PC-3 (cell line): ENCODE results near the gene LTBP4. TPM values are rescaled to one million over a fixed set of nuclear protein-coding genes. Genes with fewer than 3 reads are reported as not detected.
A peak's percentile ranks its signal among the peaks of the same experiment; 100 is the strongest.
"Not testable (repeated sequence)": the region's sequence is repeated elsewhere in the genome, so short reads cannot be mapped to it uniquely, and the experiment has no call there.

ENCODE experiments used
- ATAC-seq: fragments of 200-7000 bp; cut with Tn5 transposase; 2 replicates; pipeline ENCODE4 v1.9.1; 2020; ENCODE audit warnings: mild to moderate bottlenecking, moderate library complexity
- BruUV-seq: library from RNA; stranded (reverse); fragments of 400-500 nt; replicated peaks from 2 replicates; lab custom pipeline; 2021; lab: Mats Ljungman, UMichigan
- CTCF ChIA-PET: fragments of 300-600 bp; sonication (Branson Sonifier 250); formaldehyde crosslinking; loops from one replicate; lab custom pipeline; 2022; ENCODE audit warnings: antibody characterized with exemption; lab: Charles Lee
- POLR2A ChIA-PET: fragments of 300-600 bp; sonication (Branson Sonifier 250); formaldehyde crosslinking; loops from one replicate; lab custom pipeline; 2022; ENCODE audit warnings: antibody characterized with exemption; ENCODE audit not compliant: unreplicated experiment; lab: Charles Lee
- DNase-seq: peaks from one replicate; pipeline ENCODE4 v3.0.0-alpha.2; 2015
- H2AFZ ChIP-seq: fragments of 300-600 bp; sonication (generic); 2 replicates; pipeline ENCODE4 v1.6.0; 2016; ENCODE audit warnings: antibody characterized with exemption, low read length
- H3F3A ChIP-seq: fragments of 300-600 bp; sonication (generic); one replicate; pipeline ENCODE4 v1.6.0; 2017; ENCODE audit warnings: antibody characterized with exemption, low read length, control low read depth, mild to moderate bottlenecking; ENCODE audit not compliant: unreplicated experiment
- H3K27ac ChIP-seq: fragments of 300-600 bp; sonication (generic); 2 replicates; pipeline ENCODE4 v1.5.1; 2016; ENCODE audit warnings: mild to moderate bottlenecking, low read length
- H3K27me3 ChIP-seq: fragments of 300-600 bp; sonication (generic); 2 replicates; pipeline ENCODE4 v1.6.1; 2016; ENCODE audit warnings: low read length, mixed read lengths
- H3K36me3 ChIP-seq: fragments of 300-600 bp; sonication (generic); 2 replicates; pipeline ENCODE4 v1.6.1; 2016; ENCODE audit warnings: low read depth, mixed run types, low read length, mixed read lengths
- H3K4me1 ChIP-seq: fragments of 300-600 bp; sonication (generic); 2 replicates; pipeline ENCODE4 v1.5.1; 2016; ENCODE audit warnings: low read length; ENCODE audit not compliant: insufficient read depth
- H3K4me2 ChIP-seq: fragments of 300-600 bp; sonication (generic); 2 replicates; pipeline ENCODE4 v1.6.0; 2016; ENCODE audit warnings: low read length
- H3K4me3 ChIP-seq: fragments of 300-600 bp; sonication (generic); 2 replicates; pipeline ENCODE4 v1.5.1; 2016; ENCODE audit warnings: mild to moderate bottlenecking, low read length, mixed read lengths
- H3K79me2 ChIP-seq: fragments of 300-600 bp; sonication (generic); 2 replicates; pipeline ENCODE4 v1.6.1; 2017; ENCODE audit warnings: low read length, mixed read lengths
- H3K9ac ChIP-seq: fragments of 300-600 bp; sonication (generic); 2 replicates; pipeline ENCODE4 v1.6.0; 2016; ENCODE audit warnings: mild to moderate bottlenecking, low read length
- H3K9me2 ChIP-seq: fragments of 300-600 bp; sonication (generic); replicated peaks from 2 replicates; pipeline ENCODE4 v1.6.1; 2016; ENCODE audit warnings: mixed run types, low read length, mixed read lengths
- H3K9me3 ChIP-seq: fragments of 300-600 bp; sonication (generic); 2 replicates; pipeline ENCODE4 v1.6.1; 2016; ENCODE audit warnings: low read length, mixed read lengths
- H4K20me1 ChIP-seq: fragments of 300-600 bp; sonication (generic); 2 replicates; pipeline ENCODE4 v1.6.1; 2016; ENCODE audit warnings: low read length, mixed read lengths
- EZH2 ChIP-seq: fragments of 300-600 bp; sonication (generic); IDR thresholded peaks from one replicate; pipeline ENCODE4 v1.6.1; 2017; ENCODE audit warnings: antibody characterized with exemption, mild to moderate bottlenecking, low read length; ENCODE audit not compliant: unreplicated experiment
- EZH2phosphoT487 ChIP-seq: fragments of 300-600 bp; sonication (generic); IDR thresholded peaks from 2 replicates; pipeline ENCODE4 v1.6.1; 2018; ENCODE audit warnings: mild to moderate bottlenecking, antibody characterized with exemption, low read length, borderline replicate concordance
- intact Hi-C: fragments of 100-400 bp; cut with micrococcal nuclease; formaldehyde crosslinking; loops from 2 replicates; pipeline ENCODE4 v1.9.0; 2023
- total RNA-seq: library from RNA; depleted of rRNA; stranded (reverse); fragments of >200 nt; gene quantifications from 2 replicates; pipeline ENCODE4 v1.2.3, GENCODE V29; 2014
- TF ChIP-seq, protein P1 (sequence below): fragments of 300-600 bp; sonication (generic); conservative IDR thresholded peaks from 2 replicates; pipeline ENCODE4 v1.5.1; 2017; ENCODE audit warnings: antibody characterized with exemption, low read depth, mild to moderate bottlenecking, low read length

LTBP4 gene
- total RNA-seq, 1 experiment from 2014 or later = 8.9 TPM

DNA sequence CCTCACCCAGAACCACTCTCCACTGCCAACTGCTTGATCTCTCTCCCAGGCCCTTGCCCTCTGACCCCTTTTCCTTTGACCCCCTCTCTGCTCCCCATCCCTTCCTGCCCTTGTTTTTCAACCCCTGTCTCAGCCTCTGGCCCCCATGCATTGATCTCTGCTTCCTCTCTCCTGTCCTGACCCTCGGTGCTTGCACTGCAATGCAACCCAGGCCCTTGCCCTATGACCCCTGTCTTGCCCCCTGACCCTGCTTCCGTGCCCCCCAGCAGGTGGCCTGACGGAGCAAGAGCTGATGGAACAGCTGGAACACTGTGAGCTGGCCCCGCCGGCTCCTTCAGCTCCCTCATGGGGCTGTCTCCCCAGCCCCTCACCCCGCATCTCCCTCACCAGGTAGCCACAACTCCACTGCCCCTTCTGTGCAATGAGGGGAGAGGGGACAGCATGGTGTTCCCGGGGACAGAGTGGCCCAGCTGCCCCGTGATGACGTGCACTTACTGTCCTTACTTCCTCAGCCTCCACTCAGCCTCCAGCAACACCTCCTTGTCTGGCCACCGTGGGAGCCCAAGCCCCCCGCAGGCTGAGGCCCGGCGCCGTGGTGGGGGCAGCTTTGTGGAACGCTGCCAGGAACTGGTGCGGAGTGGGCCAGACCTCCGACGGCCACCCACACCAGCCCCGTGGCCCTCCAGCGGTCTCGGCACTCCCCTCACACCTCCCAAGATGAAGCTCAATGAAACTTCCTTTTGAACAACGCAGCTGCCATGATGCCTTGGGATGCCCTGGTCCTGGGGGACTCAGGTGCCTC is 10.5 kb upstream of the LTBP4 start:
- H3K27me3 ChIP-seq = no peaks in the 10 kb centered on the region
- H3K27ac ChIP-seq = no peak overlapping the region
- intact Hi-C loops = no loop called here
- DNase-seq (no peak), ATAC-seq (no peak)
- no peak overlapping the region for H3K9ac ChIP-seq
- no peak for TF ChIP-seq EZH2
- TF ChIP-seq, protein P1, sequence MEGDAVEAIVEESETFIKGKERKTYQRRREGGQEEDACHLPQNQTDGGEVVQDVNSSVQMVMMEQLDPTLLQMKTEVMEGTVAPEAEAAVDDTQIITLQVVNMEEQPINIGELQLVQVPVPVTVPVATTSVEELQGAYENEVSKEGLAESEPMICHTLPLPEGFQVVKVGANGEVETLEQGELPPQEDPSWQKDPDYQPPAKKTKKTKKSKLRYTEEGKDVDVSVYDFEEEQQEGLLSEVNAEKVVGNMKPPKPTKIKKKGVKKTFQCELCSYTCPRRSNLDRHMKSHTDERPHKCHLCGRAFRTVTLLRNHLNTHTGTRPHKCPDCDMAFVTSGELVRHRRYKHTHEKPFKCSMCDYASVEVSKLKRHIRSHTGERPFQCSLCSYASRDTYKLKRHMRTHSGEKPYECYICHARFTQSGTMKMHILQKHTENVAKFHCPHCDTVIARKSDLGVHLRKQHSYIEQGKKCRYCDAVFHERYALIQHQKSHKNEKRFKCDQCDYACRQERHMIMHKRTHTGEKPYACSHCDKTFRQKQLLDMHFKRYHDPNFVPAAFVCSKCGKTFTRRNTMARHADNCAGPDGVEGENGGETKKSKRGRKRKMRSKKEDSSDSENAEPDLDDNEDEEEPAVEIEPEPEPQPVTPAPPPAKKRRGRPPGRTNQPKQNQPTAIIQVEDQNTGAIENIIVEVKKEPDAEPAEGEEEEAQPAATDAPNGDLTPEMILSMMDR = no peak
- no peak for TF ChIP-seq EZH2phosphoT487
- H3K36me3 ChIP-seq = no peaks in the 10 kb centered on the region
- no peaks in the 10 kb centered on the region for H3K79me2 ChIP-seq
- no peaks in the 10 kb centered on the region for H3K9me3 ChIP-seq
- no TSS peak for BruUV-seq
- 0 out of 2 replicates have a peak, but pooled peaks cover 3% of the 10 kb centered on the region for H3K4me1 ChIP-seq
- CTCF ChIA-PET = no interaction called here
- no peaks in the 10 kb centered on the region for H3K9me2 ChIP-seq
- POLR2A ChIA-PET = no interaction called here
- no peaks in the 10 kb centered on the region for H3F3A ChIP-seq
- no peak overlapping the region for H3K4me2 ChIP-seq
- no peak overlapping the region for H3K4me3 ChIP-seq
- H4K20me1 ChIP-seq = no peaks in the 10 kb centered on the region
- H2AFZ ChIP-seq = no peak overlapping the region

DNA sequence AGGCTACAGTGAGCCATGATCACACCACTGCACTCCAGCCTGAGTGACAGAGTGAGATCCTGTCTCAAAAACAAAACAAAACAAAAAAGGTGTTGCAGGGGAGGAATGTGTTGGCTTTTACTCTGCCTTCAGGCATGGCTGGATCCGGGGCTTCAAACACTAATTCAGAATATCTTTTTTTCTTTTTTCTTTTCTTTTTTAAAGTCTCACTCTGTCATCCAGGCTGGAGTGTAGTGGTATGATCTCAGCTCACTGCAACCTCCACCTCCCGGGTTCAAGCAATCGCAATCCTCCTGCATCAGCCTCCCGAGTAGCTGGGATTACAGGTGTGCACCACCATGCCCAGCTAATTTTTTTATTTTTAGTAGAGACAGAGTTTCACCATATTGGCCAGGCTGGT is 9.4 kb upstream of the LTBP4 start:
- CTCF ChIA-PET, H3K9me2 ChIP-seq, H2AFZ ChIP-seq, H3K4me2 ChIP-seq, H3K79me2 ChIP-seq, DNase-seq, H3K27me3 ChIP-seq, BruUV-seq, H3K4me1 ChIP-seq, ATAC-seq, H3K36me3 ChIP-seq, H3K9ac ChIP-seq, intact Hi-C loops, POLR2A ChIA-PET, H3K27ac ChIP-seq, H3K4me3 ChIP-seq, H3F3A ChIP-seq, H4K20me1 ChIP-seq, H3K9me3 ChIP-seq: not testable (repeated sequence)

DNA sequence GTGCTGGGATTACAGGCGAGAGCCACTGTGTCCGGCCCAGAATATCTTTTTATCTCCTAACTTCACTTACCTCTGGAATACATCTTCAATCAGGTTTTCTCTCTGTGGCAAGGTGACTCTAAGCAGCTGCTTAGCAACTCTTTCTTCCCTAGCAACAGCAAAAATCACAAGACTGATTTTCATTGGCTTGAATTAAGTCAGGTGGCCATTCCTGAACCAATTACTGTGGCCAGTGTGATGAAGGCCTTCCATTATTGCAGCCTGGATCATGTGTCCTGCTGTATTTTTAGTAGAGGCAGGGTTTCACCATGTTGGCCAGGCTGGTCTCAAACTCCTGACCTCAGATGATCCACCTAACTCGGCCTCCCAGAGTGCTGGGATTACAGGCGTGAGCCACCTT is 9.0 kb upstream of the LTBP4 start:
- no peaks in the 10 kb centered on the region for H3K79me2 ChIP-seq
- no peaks in the 10 kb centered on the region for H3K36me3 ChIP-seq
- BruUV-seq = no TSS peak
- no peaks in the 10 kb centered on the region for H3K27me3 ChIP-seq
- no peak overlapping the region for H3K4me3 ChIP-seq
- no peak overlapping the region for H3K4me2 ChIP-seq
- H3K9ac ChIP-seq = no peak overlapping the region
- no peak overlapping the region for H2AFZ ChIP-seq
- no peaks in the 10 kb centered on the region for H3K9me3 ChIP-seq
- ATAC-seq (peak; percentile 23), DNase-seq (peak; percentile 64)
- H4K20me1 ChIP-seq = no peaks in the 10 kb centered on the region
- H3K27ac ChIP-seq = no peak overlapping the region
- H3K9me2 ChIP-seq = no peaks in the 10 kb centered on the region
- H3F3A ChIP-seq = no peaks in the 10 kb centered on the region
- intact Hi-C loops = no loop called here
- CTCF ChIA-PET = no interaction called here
- POLR2A ChIA-PET = no interaction called here
- TF ChIP-seq EZH2phosphoT487 (no peak), EZH2 (no peak)
- TF ChIP-seq, protein P1 = no peak
- H3K4me1 ChIP-seq = peaks cover 4% of the 10 kb centered on the region; the same call in 1 of the 2 replicates
